Caco-2 (cell line): Measurements from ENCODE around the gene KBTBD12. TPM values are rescaled to one million over a fixed set of nuclear protein-coding genes. Genes with fewer than 3 reads are reported as not detected.

Source experiments
- BruUV-seq: library from RNA; stranded (reverse); fragments of 400-500 nt; replicated peaks from 2 replicates; lab custom pipeline; 2021; lab: Mats Ljungman, UMichigan
- CTCF ChIA-PET: fragments of 300-600 bp; sonication (Branson Sonifier 250); formaldehyde crosslinking; loops from one replicate; lab custom pipeline; 2022; ENCODE audit warnings: antibody characterized with exemption; lab: Charles Lee
- POLR2A ChIA-PET: fragments of 300-600 bp; sonication (Branson Sonifier 250); formaldehyde crosslinking; loops from one replicate; lab custom pipeline; 2022; ENCODE audit warnings: antibody characterized with exemption; lab: Charles Lee
- DNase-seq, 2 experiments: peaks; one replicate each; pipeline versions ENCODE4 v3.0.0 to v3.0.0-alpha.2; 2020 to 2022
- H3K27me3 ChIP-seq: replicated peaks from 2 replicates; pipeline ENCODE4 v1.6.0; 2011; ENCODE audit warnings: low read length; ENCODE audit not compliant: control insufficient read depth, insufficient read depth
- H3K36me3 ChIP-seq: 2 replicates; pipeline ENCODE4 v1.5.1; 2011; ENCODE audit warnings: low read length; ENCODE audit not compliant: control insufficient read depth, insufficient read depth
- H3K4me1 ChIP-seq: fragments of 250-450 bp; sonication (Bioruptor Pico); 2 replicates; pipeline ENCODE4 v1.5.1; 2020; ENCODE audit warnings: mild to moderate bottlenecking
- H3K4me3 ChIP-seq: 2 replicates; pipeline ENCODE4 v1.5.1; 2011; ENCODE audit warnings: low read depth, mild to moderate bottlenecking, control low read depth, low read length
- H3K9me3 ChIP-seq: fragments of 250-450 bp; sonication (Bioruptor Pico); 2 replicates; pipeline ENCODE4 v1.5.1; 2020; ENCODE audit warnings: mild to moderate bottlenecking, moderate library complexity
- H3K27ac Mint-ChIP-seq: one replicate; pipeline ENCODE4 v1.8.0; 2022; ENCODE audit warnings: mixed read lengths; ENCODE audit not compliant: unreplicated experiment
- H3K27me3 Mint-ChIP-seq: one replicate; pipeline ENCODE4 v1.8.0; 2022; ENCODE audit warnings: mixed read lengths; ENCODE audit not compliant: insufficient read depth, unreplicated experiment
- H3K36me3 Mint-ChIP-seq: one replicate; pipeline ENCODE4 v1.8.0; 2022; ENCODE audit warnings: mild to moderate bottlenecking, mixed read lengths; ENCODE audit not compliant: insufficient read depth, unreplicated experiment
- H3K4me1 Mint-ChIP-seq: one replicate; pipeline ENCODE4 v1.8.0; 2022; ENCODE audit warnings: low read depth, mixed read lengths; ENCODE audit not compliant: unreplicated experiment
- H3K4me3 Mint-ChIP-seq: one replicate; pipeline ENCODE4 v1.8.0; 2022; ENCODE audit warnings: mild to moderate bottlenecking, moderate library complexity, mixed read lengths; ENCODE audit not compliant: unreplicated experiment
- H3K9me3 Mint-ChIP-seq: one replicate; pipeline ENCODE4 v1.8.0; 2022; ENCODE audit warnings: mixed read lengths; ENCODE audit not compliant: unreplicated experiment
- CTCF ChIP-seq, 2 experiments: fragments of 200-600 bp in 1 of 2; IDR thresholded peaks; 1 replicate in 1 of 2; 2 replicates in 1 of 2; pipeline versions ENCODE4 v1.5.1 to v1.8.0; 2011 to 2022; ENCODE audit warnings: antibody characterized with exemption in 1 of 2, control low read depth in 1 of 2, inconsistent platforms in 1 of 2, low read depth in 1 of 2, low read length in 1 of 2, mild to moderate bottlenecking in 1 of 2, moderate library complexity in 1 of 2; ENCODE audit not compliant: insufficient read depth in 1 of 2, severe bottlenecking in 1 of 2, unreplicated experiment in 1 of 2
- intact Hi-C: fragments of 100-400 bp; cut with micrococcal nuclease; formaldehyde crosslinking; loops from one replicate; pipeline ENCODE4 v1.10.0; 2022; ENCODE audit not compliant: unreplicated experiment
- total RNA-seq: library from RNA; stranded (reverse); gene quantifications from 2 replicates; pipeline ENCODE4 v1.2.3, GENCODE V29; 2022

The KBTBD12 gene
- total RNA-seq, 1 experiment from 2014 or later: not detected

GRCh38 chr3:127991681-127992080 lies 76.6 kb downstream of the KBTBD12 start:
- intact Hi-C loops: no loop called here
- POLR2A ChIA-PET: no interaction called here
- no TSS peak for BruUV-seq
- CTCF ChIA-PET: no interaction called here
- H3K36me3 ChIP-seq: no peaks in the 10 kb centered on the region
- no peak for DNase-seq
- no peak overlapping the region for H3K4me3 Mint-ChIP-seq
- H3K27me3 Mint-ChIP-seq: no peaks in the 10 kb centered on the region
- no peaks in the 10 kb centered on the region for H3K4me1 Mint-ChIP-seq
- no peaks in the 10 kb centered on the region for H3K36me3 Mint-ChIP-seq
- no peak overlapping the region for H3K4me3 ChIP-seq
- no peaks in the 10 kb centered on the region for H3K9me3 Mint-ChIP-seq
- H3K27me3 ChIP-seq: no peaks in the 10 kb centered on the region
- no peaks in the 10 kb centered on the region for H3K4me1 ChIP-seq
- no peak overlapping the region for H3K27ac Mint-ChIP-seq
- TF ChIP-seq CTCF (IDR thresholded peaks at IDR 0.05; ENCODE audit: insufficient read depth in 1 of 2, low read depth in 1 of 2, low read length in 1 of 2, severe bottlenecking in 1 of 2, unreplicated experiment in 1 of 2): no peak
- no peaks in the 10 kb centered on the region for H3K9me3 ChIP-seq

DNA sequence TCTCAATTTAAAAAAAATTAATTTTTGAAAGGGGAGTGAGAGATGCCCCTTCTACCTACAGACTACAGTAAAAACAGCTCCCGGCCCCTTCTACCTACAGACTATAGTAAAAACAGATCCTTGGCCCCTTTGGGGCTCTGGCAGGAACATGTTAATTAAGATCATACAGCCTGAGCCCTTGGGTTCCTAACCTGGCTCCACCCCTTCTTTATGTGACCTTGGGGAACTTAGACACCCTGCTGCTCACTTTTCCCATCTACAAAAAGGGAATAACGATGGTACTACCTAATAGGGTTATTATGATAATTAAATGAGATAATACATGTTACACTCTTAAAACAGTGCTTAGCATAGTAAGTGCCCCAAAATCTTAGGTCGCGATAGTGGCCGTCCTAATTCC lies 77.1 kb downstream of the KBTBD12 start:
- no peaks in the 10 kb centered on the region for H3K27me3 ChIP-seq
- no peak overlapping the region for H3K4me3 ChIP-seq
- H3K36me3 Mint-ChIP-seq: no peaks in the 10 kb centered on the region
- no peaks in the 10 kb centered on the region for H3K9me3 Mint-ChIP-seq
- no peaks in the 10 kb centered on the region for H3K9me3 ChIP-seq
- ChIA-PET CTCF (no interaction called here), POLR2A (no interaction called here)
- H3K27me3 Mint-ChIP-seq: no peaks in the 10 kb centered on the region
- intact Hi-C loops: no loop called here
- no peak overlapping the region for H3K27ac Mint-ChIP-seq
- no peaks in the 10 kb centered on the region for H3K36me3 ChIP-seq
- no peaks in the 10 kb centered on the region for H3K4me1 Mint-ChIP-seq
- TF ChIP-seq CTCF (IDR thresholded peaks at IDR 0.05; ENCODE audit: insufficient read depth in 1 of 2, low read depth in 1 of 2, low read length in 1 of 2, severe bottlenecking in 1 of 2, unreplicated experiment in 1 of 2): no peak
- DNase-seq: no peak
- H3K4me3 Mint-ChIP-seq: no peak overlapping the region
- BruUV-seq: no TSS peak
- no peaks in the 10 kb centered on the region for H3K4me1 ChIP-seq

GRCh38 chr3:127994011-127994410 lies 79.0 kb downstream of the KBTBD12 start:
- no peak overlapping the region for H3K4me3 ChIP-seq
- no peak overlapping the region for H3K4me3 Mint-ChIP-seq
- BruUV-seq: no TSS peak
- H3K4me1 ChIP-seq: no peaks in the 10 kb centered on the region; the same call in 1 of the 2 replicates
- no peaks in the 10 kb centered on the region for H3K36me3 ChIP-seq
- TF ChIP-seq CTCF (IDR thresholded peaks at IDR 0.05; ENCODE audit: insufficient read depth in 1 of 2, low read depth in 1 of 2, low read length in 1 of 2, severe bottlenecking in 1 of 2, unreplicated experiment in 1 of 2): no peak
- intact Hi-C loops: no loop called here
- H3K27ac Mint-ChIP-seq: no peak overlapping the region
- H3K9me3 Mint-ChIP-seq: no peaks in the 10 kb centered on the region
- no peaks in the 10 kb centered on the region for H3K4me1 Mint-ChIP-seq
- CTCF ChIA-PET: no interaction called here
- no peak for DNase-seq
- H3K9me3 ChIP-seq: no peaks in the 10 kb centered on the region
- no peaks in the 10 kb centered on the region for H3K27me3 Mint-ChIP-seq
- POLR2A ChIA-PET: interaction anchor here (0.6 kb wide), 1 partner anchor 12 kb away, joined by 3 read pairs; no protein-coding TSS in a partner anchor
- H3K27me3 ChIP-seq: no peaks in the 10 kb centered on the region
- no peaks in the 10 kb centered on the region for H3K36me3 Mint-ChIP-seq
